Lower lobe of right lung (tissue), 2 donors: ENCODE measurements around the gene FAM107B. TPM values are rescaled to one million over a fixed set of nuclear protein-coding genes. Genes with fewer than 3 reads are reported as not detected.

Source experiments
- ATAC-seq, 2 donors: fragments of 200-7000 bp; cut with Tn5 transposase; one replicate each; pipeline ENCODE4 v1.9.1; 2020 to 2022; ENCODE audit warnings: mild to moderate bottlenecking in 2 of 2, moderate library complexity in 2 of 2
- DNase-seq: peaks from one replicate; pipeline ENCODE4 v3.0.0-alpha.2; 2020
- H3K27ac ChIP-seq: fragments of 200-600 bp; one replicate; pipeline ENCODE4 v1.8.0; 2022
- H3K27me3 ChIP-seq: fragments of 200-600 bp; one replicate; pipeline ENCODE4 v1.8.0; 2022; ENCODE audit warnings: low read depth
- H3K36me3 ChIP-seq: fragments of 200-600 bp; one replicate; pipeline ENCODE4 v1.8.0; 2022; ENCODE audit warnings: mild to moderate bottlenecking
- H3K4me1 ChIP-seq: fragments of 200-600 bp; one replicate; pipeline ENCODE4 v1.8.0; 2022
- H3K4me3 ChIP-seq: fragments of 200-600 bp; one replicate; pipeline ENCODE4 v1.8.0; 2022; ENCODE audit warnings: mild to moderate bottlenecking
- H3K9me3 ChIP-seq: fragments of 200-600 bp; one replicate; pipeline ENCODE4 v1.8.0; 2022
- intact Hi-C: fragments of 100-400 bp; cut with DNase I; formaldehyde crosslinking; loops from one replicate; pipeline ENCODE4 v1.11.0; 2022
- total RNA-seq: library from RNA; stranded (reverse); fragmentation: NEBNext Ultra II Directional; extraction: Animal tissue kit (Norgen Biotek cat#: 25700); gene quantifications from one replicate; pipeline ENCODE4 v1.2.1, GENCODE V29; 2021
- TF ChIP-seq, protein P1 (sequence below): fragments of 200-600 bp; IDR thresholded peaks from one replicate; pipeline ENCODE4 v1.8.0; 2022; ENCODE audit warnings: antibody characterized with exemption, mild to moderate bottlenecking
- donor health status: DM: no; HTN: yes; CAD: no; lungs with severe emphysema.

Gene FAM107B
- total RNA-seq, 1 donor from 2014 or later = 75.4 TPM

DNA sequence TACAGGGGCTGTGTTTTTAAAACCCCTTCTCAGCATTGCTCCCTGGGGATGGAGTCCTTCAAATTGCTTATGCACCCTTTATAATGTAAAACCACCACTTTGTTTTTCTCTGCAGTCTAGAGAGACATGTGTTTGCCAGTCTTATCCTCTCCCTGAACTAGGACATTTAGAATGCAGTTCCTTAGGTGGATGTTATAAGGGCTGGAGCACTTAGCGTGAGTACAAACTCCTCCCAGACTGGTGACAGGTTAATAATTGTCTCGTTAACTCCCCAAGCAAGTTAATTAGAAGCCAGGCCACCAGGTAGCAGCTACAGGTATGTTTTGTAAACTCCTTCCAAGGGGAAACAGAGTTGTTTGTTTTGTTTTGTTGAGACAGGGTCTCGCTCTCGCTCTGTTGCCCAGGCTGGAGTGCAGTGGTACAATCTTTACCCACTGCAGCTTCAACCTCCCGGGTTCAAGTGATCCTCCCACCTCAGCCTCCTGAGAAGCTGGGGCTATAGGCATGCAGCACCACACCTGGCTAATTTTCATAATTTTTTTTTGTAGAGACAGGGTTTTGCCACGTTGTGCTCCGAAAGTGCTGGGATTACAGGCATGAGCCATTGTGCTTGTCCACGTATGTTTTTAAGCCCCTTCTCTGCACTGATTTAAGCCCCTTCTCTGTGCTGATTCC is 100.2 kb downstream of the FAM107B start:
- peak; percentile 63 to 87 for ATAC-seq
- intact Hi-C loops = no loop called here
- no peaks in the 10 kb centered on the region for H3K36me3 ChIP-seq
- H3K27ac ChIP-seq = no peak overlapping the region
- no peak for DNase-seq
- H3K4me3 ChIP-seq = no peak overlapping the region
- H3K4me1 ChIP-seq = peaks cover 12% of the 10 kb centered on the region
- TF ChIP-seq, protein P1, sequence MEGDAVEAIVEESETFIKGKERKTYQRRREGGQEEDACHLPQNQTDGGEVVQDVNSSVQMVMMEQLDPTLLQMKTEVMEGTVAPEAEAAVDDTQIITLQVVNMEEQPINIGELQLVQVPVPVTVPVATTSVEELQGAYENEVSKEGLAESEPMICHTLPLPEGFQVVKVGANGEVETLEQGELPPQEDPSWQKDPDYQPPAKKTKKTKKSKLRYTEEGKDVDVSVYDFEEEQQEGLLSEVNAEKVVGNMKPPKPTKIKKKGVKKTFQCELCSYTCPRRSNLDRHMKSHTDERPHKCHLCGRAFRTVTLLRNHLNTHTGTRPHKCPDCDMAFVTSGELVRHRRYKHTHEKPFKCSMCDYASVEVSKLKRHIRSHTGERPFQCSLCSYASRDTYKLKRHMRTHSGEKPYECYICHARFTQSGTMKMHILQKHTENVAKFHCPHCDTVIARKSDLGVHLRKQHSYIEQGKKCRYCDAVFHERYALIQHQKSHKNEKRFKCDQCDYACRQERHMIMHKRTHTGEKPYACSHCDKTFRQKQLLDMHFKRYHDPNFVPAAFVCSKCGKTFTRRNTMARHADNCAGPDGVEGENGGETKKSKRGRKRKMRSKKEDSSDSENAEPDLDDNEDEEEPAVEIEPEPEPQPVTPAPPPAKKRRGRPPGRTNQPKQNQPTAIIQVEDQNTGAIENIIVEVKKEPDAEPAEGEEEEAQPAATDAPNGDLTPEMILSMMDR = no peak
- no peaks in the 10 kb centered on the region for H3K27me3 ChIP-seq
- H3K9me3 ChIP-seq = no peaks in the 10 kb centered on the region

DNA sequence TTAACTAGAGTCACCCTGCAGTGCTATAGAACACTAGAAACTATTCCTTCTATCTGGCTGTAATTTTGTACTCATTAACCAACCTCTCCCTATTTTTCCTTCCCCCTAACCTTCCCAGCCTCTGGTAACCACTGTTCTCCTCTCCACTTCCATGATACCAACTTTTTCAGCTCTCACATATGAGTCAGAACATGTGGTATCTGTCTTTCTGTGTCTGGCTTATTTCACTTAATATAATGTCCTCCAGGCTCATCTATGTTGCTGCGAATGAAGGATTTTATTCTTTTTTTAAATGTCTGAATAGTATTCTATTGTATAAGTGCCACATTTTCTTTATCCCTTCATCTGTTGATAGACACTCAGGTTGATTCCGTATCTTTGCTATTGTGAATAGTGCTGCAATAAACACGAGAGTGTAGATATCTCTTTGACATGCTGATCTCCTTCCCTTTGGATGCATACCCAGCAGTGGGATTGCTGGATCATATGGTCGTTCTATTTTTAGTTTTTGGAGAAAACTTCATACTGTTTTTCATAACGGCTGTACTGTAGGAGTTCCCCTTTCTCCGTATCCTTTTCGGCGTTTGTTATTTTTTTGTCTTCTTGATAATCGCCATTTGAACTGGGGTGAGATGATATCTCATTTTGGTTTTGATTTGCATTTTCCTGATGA is 101.4 kb downstream of the FAM107B start:
- no peak overlapping the region for H3K27ac ChIP-seq
- DNase-seq (no peak), ATAC-seq (no peak)
- H3K27me3 ChIP-seq = no peaks in the 10 kb centered on the region
- no peaks in the 10 kb centered on the region for H3K9me3 ChIP-seq
- TF ChIP-seq, protein P1 = no peak
- intact Hi-C loops = no loop called here
- no peak overlapping the region for H3K4me3 ChIP-seq
- H3K4me1 ChIP-seq = peaks cover 12% of the 10 kb centered on the region
- H3K36me3 ChIP-seq = no peaks in the 10 kb centered on the region

DNA sequence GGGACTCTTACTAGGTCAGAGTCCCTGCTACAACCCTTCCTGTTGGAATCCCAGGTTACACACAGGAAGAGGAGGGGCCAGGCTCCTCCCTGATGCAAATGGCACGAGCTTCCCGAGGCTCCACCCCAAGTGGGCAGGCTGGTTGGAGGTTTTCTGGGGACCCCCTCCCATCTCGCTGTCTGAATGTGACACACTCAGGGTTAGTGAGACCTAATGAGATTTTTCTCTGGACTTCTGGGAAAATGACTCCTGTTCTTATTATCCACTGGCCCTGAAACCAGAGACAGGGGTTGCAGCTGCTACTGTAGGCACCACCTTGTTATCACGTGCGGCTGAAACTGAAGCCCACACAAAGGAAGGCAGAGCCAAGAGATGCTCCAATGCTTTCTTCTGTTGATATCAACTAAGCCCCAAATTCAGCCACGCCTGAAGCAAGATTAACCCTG is 103.3 kb downstream of the FAM107B start:
- peak overlapping the region; percentile 42 for H3K27ac ChIP-seq
- ATAC-seq = no peak

DNA sequence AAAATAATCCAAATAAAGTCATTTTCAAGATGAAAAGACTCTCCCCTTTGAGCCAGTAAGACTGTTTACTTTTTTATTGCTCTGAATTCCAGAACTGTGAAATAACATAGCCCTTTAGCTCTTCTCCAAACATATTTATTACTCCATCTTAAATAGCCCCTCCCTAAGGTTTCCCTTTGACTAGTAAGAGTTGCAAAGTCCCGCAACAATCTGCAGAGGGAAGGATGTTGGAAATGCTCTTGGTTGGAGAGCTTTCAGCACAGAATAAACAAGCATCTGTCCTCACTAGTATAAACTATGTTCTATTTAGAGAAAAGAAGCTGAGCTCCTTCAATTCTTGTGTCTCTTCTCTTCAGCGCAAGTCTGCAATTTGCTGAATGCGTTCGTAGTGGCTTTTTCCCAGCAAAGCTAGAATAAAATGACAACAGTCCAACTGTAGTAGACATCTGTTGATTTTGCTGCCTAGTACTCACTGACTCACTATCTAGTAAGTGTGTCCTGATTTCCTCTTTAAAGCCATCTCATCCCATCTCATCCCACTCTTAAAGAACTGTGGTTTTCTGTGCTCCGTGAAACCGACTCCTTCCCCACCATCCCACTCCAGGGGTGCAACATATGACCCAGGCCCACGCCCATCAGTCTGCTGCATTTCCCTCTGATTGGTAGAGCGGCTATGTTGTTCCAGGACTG is 104.0 kb downstream of the FAM107B start:
- intact Hi-C loops = no loop called here
- peak overlapping the region; percentile 42 for H3K27ac ChIP-seq

More for the DNA sequence above, 103.3 kb downstream of the FAM107B start:
- H3K27me3 ChIP-seq = no peaks in the 10 kb centered on the region
- H3K9me3 ChIP-seq = peaks cover under 1% of the 10 kb centered on the region
- TF ChIP-seq, protein P1 = no peak
- intact Hi-C loops = no loop called here
- no peaks in the 10 kb centered on the region for H3K36me3 ChIP-seq
- H3K4me3 ChIP-seq = no peak overlapping the region
- no peak for DNase-seq
- H3K4me1 ChIP-seq = peaks cover 12% of the 10 kb centered on the region

DNA sequence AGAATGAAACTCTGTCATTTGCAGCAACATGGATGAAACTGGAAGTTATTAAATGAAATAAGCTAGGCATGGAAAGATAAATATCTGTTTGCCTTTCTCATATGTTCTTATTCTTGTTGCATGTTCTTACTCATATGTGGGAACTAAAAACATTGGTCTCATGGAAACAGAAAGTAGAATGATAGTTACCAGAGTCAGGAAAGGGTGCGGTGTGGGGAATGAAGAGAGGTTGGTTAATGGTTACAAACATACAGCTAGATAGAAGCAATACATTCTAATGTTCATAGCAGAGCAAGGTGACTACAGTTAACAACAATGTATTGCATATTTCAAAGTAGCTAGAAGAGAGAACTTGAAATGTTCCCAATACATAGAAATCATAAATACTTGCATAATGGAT is 105.1 kb downstream of the FAM107B start:
- Histone ChIP-seq H3K27ac (no peak overlapping the region), H3K4me3 (no peak overlapping the region), H3K9me3 (peaks cover 7% of the 10 kb centered on the region), H3K4me1 (peaks cover 12% of the 10 kb centered on the region), H3K36me3 (no peaks in the 10 kb centered on the region), H3K27me3 (no peaks in the 10 kb centered on the region)
- DNase-seq (no peak), ATAC-seq (no peak)
- TF ChIP-seq, protein P1 = no peak
- intact Hi-C loops = no loop called here

More for the DNA sequence above, 104.0 kb downstream of the FAM107B start:
- no peak overlapping the region for H3K4me3 ChIP-seq
- peaks cover 12% of the 10 kb centered on the region for H3K4me1 ChIP-seq
- peaks cover 7% of the 10 kb centered on the region for H3K9me3 ChIP-seq
- TF ChIP-seq, protein P1 = no peak
- DNase-seq (no peak), ATAC-seq (peak; percentile 7 to 53)
- H3K27me3 ChIP-seq = no peaks in the 10 kb centered on the region
- H3K36me3 ChIP-seq = no peaks in the 10 kb centered on the region
